T-helper 1 cell (primary cell): ENCODE measurements around the gene SYT5.
A peak's percentile ranks its signal among the peaks of the same experiment; 100 is the strongest.
"Not testable (repeated sequence)": the region's sequence is repeated elsewhere in the genome, so short reads cannot be mapped to it uniquely, and the experiment has no call there.

Source experiments
- DNase-seq, 5 donors: peaks; one replicate each; pipeline ENCODE4 v3.0.0-alpha.2; 2012 to 2020

SYT5 gene

GRCh38 chr19:55206664-55207500 is 26.8 kb upstream of the SYT5 start:
- DNase-seq: peak in 1 of 5 donors; percentile 42

GRCh38 chr19:55202199-55202598 is 22.1 kb upstream of the SYT5 start:
- DNase-seq: not testable (repeated sequence)

GRCh38 chr19:55199620-55200204 is 19.6 kb upstream of the SYT5 start:
- DNase-seq: no peak

GRCh38 chr19:55198651-55199050 is 18.6 kb upstream of the SYT5 start:
- no peak for DNase-seq

GRCh38 chr19:55197528-55197927 is 17.4 kb upstream of the SYT5 start:
- DNase-seq: no peak

GRCh38 chr19:55196803-55197202 is 16.7 kb upstream of the SYT5 start:
- DNase-seq: no peak

GRCh38 chr19:55193481-55193880 is 13.4 kb upstream of the SYT5 start:
- no peak for DNase-seq

- DNase-seq: no peak
Observed at GRCh38 chr19:55189403-55189835, 9.3 kb upstream of the SYT5 start.

- DNase-seq: no peak
Observed at GRCh38 chr19:55188625-55189024, 8.5 kb upstream of the SYT5 start.

- DNase-seq: no peak
Observed at GRCh38 chr19:55186080-55186479, 6.0 kb upstream of the SYT5 start.

GRCh38 chr19:55181740-55182139 is 1.7 kb upstream of the SYT5 start:
- no peak for DNase-seq

GRCh38 chr19:55178781-55179599 is 1.1 kb downstream of the SYT5 start:
- DNase-seq: peak; percentile 82 to 96 (median 92)

- no peak for DNase-seq
Observed at GRCh38 chr19:55176076-55176475, 4.0 kb downstream of the SYT5 start.

- no peak for DNase-seq
Observed at GRCh38 chr19:55175117-55175867, 4.8 kb downstream of the SYT5 start.

- DNase-seq: no peak
Observed at GRCh38 chr19:55174425-55175116, 5.5 kb downstream of the SYT5 start.

- peak in 1 of 5 donors; percentile 56 for DNase-seq
Observed at GRCh38 chr19:55173714-55174409, 6.2 kb downstream of the SYT5 start.

- no peak for DNase-seq
Observed at GRCh38 chr19:55173186-55173713, 6.8 kb downstream of the SYT5 start.

- DNase-seq: no peak
Observed at GRCh38 chr19:55172741-55173140, 7.3 kb downstream of the SYT5 start.

- DNase-seq: not testable (repeated sequence)
Observed at GRCh38 chr19:55172318-55172717, 7.8 kb downstream of the SYT5 start.

- DNase-seq: no peak
Observed at GRCh38 chr19:55171440-55171839, 8.6 kb downstream of the SYT5 start.

- no peak for DNase-seq
Observed at GRCh38 chr19:55169136-55169535, 11.0 kb downstream of the SYT5 start.
